ENCODE measurements around the gene PHTF1.

The PHTF1 gene

DNA sequence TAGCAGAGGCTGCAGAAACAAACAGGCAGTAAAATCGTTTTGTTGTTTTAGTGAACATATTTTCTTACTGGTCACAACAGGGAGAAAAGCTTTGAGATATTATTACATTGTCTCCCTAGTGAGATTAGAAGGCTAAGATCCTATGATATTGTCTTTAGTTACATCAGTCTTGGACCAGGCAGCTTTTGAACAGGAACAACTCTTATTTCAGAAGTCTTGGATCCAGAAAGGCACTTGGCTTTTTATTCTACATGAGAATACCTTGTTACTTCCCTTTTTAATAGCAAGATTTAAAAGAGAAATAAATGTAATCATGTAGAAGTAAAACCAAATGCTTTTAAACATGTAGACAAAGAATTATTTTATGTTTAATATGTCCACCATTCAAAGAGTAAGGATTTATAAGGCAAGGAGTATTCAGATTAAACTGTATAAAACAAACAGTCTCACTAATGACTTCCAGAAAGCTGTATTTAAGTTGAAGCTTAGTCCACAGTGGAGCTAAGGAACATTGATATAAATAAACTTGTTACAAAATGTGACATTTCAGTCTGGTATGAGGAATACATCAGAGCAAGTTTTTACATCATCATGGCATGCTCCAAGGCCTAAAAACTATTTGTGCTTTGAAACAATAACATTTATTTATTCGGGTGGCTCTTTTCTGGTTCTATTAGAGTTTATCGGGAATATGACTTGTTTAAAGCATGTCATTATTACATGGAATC, 72.2 kb downstream of the PHTF1 start:
- TF ChIP-seq JUND (IDR thresholded peaks at IDR 0.05; ENCODE audit: low read depth) = no peak
- in situ Hi-C loops (cut with HindIII; ENCODE audit: low pct_unique_long_range_greater_than_20kb, low sequenced_read_pairs) = no loop called here

GRCh38 chr1:113684153-113684541, 75.1 kb downstream of the PHTF1 start:
- no peak for DNase-seq (ENCODE audit: low read depth in 1 of 2, low spot score in 1 of 2)
- in situ Hi-C loops (cut with HindIII; ENCODE audit: low pct_unique_long_range_greater_than_20kb, low sequenced_read_pairs) = no loop called here
- TF ChIP-seq JUND (IDR thresholded peaks at IDR 0.05; ENCODE audit: low read depth) = no peak

More for the DNA sequence above, 72.2 kb downstream of the PHTF1 start:
- DNase-seq (ENCODE audit: low read depth in 1 of 2, low spot score in 1 of 2) = no peak

DNA sequence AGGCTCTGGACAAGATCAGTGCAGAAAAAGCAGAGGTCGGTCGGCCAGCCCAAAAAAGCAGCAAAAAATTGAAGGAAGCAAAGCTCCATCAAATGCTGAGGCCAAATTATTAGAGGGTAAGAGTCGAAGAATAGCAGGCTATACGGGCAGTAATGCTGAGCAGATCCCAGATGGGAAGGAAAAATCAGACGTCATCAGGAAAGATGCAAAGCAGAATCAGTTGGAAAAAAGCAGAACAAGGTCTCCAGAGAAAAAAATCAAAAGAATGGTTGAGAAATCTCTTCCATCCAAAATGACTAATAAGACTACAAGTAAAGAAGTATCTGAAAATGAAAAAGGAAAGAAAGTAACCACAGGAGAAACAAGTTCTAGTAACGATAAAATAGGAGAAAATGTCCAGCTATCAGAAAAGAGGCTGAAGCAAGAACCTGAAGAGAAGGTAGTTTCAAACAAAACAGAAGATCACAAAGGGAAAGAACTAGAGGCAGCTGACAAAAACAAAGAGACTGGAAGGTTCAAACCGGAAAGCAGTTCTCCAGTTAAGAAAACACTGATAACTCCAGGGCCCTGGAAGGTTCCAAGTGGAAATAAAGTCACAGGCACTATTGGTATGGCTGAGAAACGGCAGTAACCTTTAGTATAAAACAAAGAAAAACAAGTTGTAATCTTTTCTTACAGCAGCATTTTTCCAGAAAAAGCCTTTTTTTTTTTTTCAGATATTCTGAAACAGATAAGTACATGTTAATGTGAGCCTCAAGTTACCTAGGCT, 75.7 kb downstream of the PHTF1 start:
- TF ChIP-seq JUND (IDR thresholded peaks at IDR 0.05; ENCODE audit: low read depth) = no peak
- in situ Hi-C loops (cut with HindIII; ENCODE audit: low pct_unique_long_range_greater_than_20kb, low sequenced_read_pairs) = no loop called here
- DNase-seq (ENCODE audit: low read depth in 1 of 2, low spot score in 1 of 2) = no peak

DNA sequence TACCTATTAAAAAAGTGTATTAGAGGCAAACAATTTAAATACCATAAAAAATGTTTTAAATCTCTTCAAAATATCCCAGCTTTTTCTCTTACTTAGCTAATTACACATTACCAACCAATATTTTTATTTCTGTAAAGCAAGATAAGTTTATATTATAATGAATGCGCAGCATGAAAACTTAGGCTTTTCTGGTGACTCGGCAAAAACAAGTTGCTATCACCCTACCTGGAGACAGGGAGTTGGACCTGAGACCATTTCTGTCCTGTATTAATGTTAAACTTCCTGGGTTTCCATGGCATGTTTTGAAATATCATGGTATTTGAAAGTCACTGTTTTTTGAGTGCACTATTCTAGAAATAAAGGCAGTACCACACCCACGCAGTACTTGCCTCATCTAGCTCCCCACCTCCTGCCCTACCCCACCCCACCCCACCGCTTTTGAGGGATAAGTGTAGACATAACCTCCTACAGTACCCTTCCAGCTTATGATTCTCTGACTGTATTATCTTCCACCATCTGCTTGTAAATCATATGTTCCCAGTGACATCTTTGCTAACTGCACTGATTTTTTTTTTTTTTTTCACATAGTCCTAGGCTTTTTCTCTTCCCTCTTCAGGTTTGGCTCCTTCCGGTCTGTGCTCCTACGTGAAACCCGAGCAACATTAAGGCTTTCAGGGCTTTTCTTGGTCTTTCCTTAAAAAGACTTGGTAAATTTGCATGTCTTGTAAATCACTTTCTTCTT, 77.5 kb downstream of the PHTF1 start:
- TF ChIP-seq JUND (IDR thresholded peaks at IDR 0.05; ENCODE audit: low read depth) = no peak
- in situ Hi-C loops (cut with HindIII; ENCODE audit: low pct_unique_long_range_greater_than_20kb, low sequenced_read_pairs) = no loop called here
- no peak for DNase-seq (ENCODE audit: low read depth in 1 of 2, low spot score in 1 of 2)

DNA sequence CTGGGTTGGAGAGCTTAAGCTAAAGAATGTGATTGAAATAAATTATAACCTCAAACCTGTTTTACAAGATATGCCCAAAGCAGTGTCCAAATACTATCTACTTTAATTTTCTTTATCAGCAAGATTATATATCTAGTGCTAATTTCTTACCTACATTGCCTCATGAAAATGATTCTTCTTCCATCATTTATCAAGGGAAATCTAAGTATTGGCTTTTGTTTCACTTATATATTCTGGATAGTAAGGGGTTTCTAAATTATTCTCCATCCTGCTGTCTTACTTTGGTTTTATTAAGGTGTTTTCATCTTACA, 81.2 kb downstream of the PHTF1 start:
- no peak for DNase-seq (ENCODE audit: low read depth in 1 of 2, low spot score in 1 of 2)
- no peak for TF ChIP-seq JUND (IDR thresholded peaks at IDR 0.05; ENCODE audit: low read depth)
- in situ Hi-C loops (cut with HindIII; ENCODE audit: low pct_unique_long_range_greater_than_20kb, low sequenced_read_pairs) = no loop called here

- DNase-seq (ENCODE audit: low read depth in 1 of 2, low spot score in 1 of 2) = peak; percentile 23 to 44
- no peak for TF ChIP-seq JUND (IDR thresholded peaks at IDR 0.05; ENCODE audit: low read depth)
- in situ Hi-C loops (cut with HindIII; ENCODE audit: low pct_unique_long_range_greater_than_20kb, low sequenced_read_pairs) = no loop called here
Observed at GRCh38 chr1:113677250-113678158, 81.8 kb downstream of the PHTF1 start.

DNA sequence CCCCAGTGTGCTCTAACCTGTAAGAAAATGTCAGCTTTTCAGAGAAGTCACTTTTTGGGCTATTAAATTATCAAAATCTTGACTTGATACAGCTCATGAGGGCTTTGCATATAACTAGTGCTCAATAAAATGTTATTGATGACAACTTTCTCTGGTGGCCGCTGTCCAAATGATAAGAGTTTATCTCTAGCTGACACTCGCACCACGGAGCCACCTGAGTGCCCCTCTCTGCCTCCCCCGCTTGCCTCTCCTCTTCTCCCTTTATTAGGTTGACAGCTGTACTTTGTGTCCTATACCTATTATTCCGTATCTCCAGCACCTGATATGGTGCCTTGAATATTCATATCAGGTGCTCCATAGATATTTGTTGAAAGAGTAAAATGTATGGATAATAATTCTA, 82.8 kb downstream of the PHTF1 start:
- in situ Hi-C loops (cut with HindIII; ENCODE audit: low pct_unique_long_range_greater_than_20kb, low sequenced_read_pairs) = no loop called here
- DNase-seq (ENCODE audit: low read depth in 1 of 2, low spot score in 1 of 2) = no peak
- no peak for TF ChIP-seq JUND (IDR thresholded peaks at IDR 0.05; ENCODE audit: low read depth)

DNA sequence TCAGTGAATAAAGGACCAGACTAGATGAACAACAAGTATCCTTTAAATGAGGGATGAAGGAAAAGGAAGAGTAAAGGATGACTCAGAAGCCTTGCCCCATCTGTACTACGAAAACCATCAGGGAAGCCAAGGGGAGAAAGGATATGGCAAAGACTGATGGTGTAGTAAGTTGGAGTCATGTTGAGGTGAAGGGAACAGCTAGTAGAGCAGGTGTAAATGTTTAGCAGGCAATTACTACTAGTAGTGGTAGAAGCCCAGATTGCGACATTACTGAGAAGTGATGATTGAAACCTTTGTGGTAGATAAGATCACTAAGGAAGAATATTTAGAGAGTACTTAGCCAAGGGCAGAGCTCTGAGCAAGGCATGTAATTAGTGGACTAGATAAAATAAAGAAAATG, 84.0 kb downstream of the PHTF1 start:
- no peak for TF ChIP-seq JUND (IDR thresholded peaks at IDR 0.05; ENCODE audit: low read depth)
- peak in 1 of 2 experiments; percentile 46 for DNase-seq (ENCODE audit: low read depth in 1 of 2, low spot score in 1 of 2)
- in situ Hi-C loops (cut with HindIII; ENCODE audit: low pct_unique_long_range_greater_than_20kb, low sequenced_read_pairs) = no loop called here

- in situ Hi-C loops (cut with HindIII; ENCODE audit: low pct_unique_long_range_greater_than_20kb, low sequenced_read_pairs) = no loop called here
- TF ChIP-seq JUND (IDR thresholded peaks at IDR 0.05; ENCODE audit: low read depth) = no peak
- peak in 1 of 2 experiments; percentile 41 for DNase-seq (ENCODE audit: low read depth in 1 of 2, low spot score in 1 of 2)
Observed at GRCh38 chr1:113674591-113674990, 84.7 kb downstream of the PHTF1 start.

DNA sequence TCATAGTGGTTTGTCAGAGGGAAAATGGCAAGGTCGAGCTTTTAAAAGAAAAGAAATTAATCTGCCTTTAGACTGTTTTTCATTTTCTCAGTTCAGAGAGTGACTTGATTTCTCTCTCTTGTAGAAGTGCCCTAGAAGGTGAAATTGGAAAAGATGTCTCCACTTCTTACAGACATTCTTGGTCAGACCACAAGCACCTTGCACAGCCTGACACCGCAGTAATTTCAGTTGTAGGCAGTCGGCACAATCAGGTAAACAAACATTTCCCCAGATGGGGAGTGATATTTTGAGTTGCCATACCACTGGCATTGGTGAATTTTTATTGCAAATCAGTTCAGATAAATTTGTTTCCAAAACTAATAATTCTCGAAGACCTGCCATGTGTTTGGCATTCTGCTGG, 86.8 kb downstream of the PHTF1 start:
- in situ Hi-C loops (cut with HindIII; ENCODE audit: low pct_unique_long_range_greater_than_20kb, low sequenced_read_pairs) = no loop called here
- no peak for TF ChIP-seq JUND (IDR thresholded peaks at IDR 0.05; ENCODE audit: low read depth)
- no peak for DNase-seq (ENCODE audit: low read depth in 1 of 2, low spot score in 1 of 2)

GRCh38 chr1:113670650-113671049, 88.6 kb downstream of the PHTF1 start:
- no peak for TF ChIP-seq JUND (IDR thresholded peaks at IDR 0.05; ENCODE audit: low read depth)
- no peak for DNase-seq (ENCODE audit: low read depth in 1 of 2, low spot score in 1 of 2)
- in situ Hi-C loops (cut with HindIII; ENCODE audit: low pct_unique_long_range_greater_than_20kb, low sequenced_read_pairs) = no loop called here

DNA sequence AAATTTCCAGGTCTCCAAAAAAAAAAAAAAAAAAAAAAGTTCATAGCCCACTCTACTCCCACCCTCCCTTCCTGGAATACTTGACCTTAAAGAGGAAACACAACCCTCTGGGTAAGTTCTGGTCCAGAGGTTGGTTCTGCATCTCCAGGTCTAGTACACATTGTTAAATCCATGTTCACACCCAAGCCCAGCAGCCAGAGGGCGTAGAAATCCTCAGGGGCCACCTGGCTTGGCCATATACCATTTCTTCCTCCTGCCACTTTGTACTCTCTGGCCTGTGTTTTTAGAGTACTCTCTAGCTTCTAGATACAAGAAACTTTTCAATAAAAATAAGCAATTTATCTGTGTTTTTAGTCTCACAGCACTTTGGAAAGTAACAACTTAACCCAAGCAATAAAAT, 89.3 kb downstream of the PHTF1 start:
- in situ Hi-C loops (cut with HindIII; ENCODE audit: low pct_unique_long_range_greater_than_20kb, low sequenced_read_pairs) = no loop called here
- TF ChIP-seq JUND (IDR thresholded peaks at IDR 0.05; ENCODE audit: low read depth) = no peak
- no peak for DNase-seq (ENCODE audit: low read depth in 1 of 2, low spot score in 1 of 2)

All from T47D (cell line).